Measurements from ENCODE around the gene SLC30A7.

The SLC30A7 gene

GRCh38 chr1:100976936-100977335 lies 81.0 kb downstream of the SLC30A7 start (continued):
- no peak for TF ChIP-seq CSRNP3 (CRISPR knock-in tag; IDR thresholded peaks at IDR 0.05)
- no peak for TF ChIP-seq CREB5 (CRISPR knock-in tag; IDR thresholded peaks at IDR 0.05; ENCODE audit: low read depth)
- TF ChIP-seq ZNF565 (CRISPR knock-in tag; conservative IDR thresholded peaks at IDR 0.05; ENCODE audit: low read depth), result no peak
- no peak for TF ChIP-seq ZFP3 (CRISPR knock-in tag; IDR thresholded peaks at IDR 0.05)
- TF ChIP-seq ZFP30 (CRISPR knock-in tag; IDR thresholded peaks at IDR 0.05), result no peak
- TF ChIP-seq RARB (CRISPR knock-in tag; IDR thresholded peaks at IDR 0.05), result no peak

- TF ChIP-seq CSRNP3 (CRISPR knock-in tag; IDR thresholded peaks at IDR 0.05), result no peak
- TF ChIP-seq ZFP3 (CRISPR knock-in tag; IDR thresholded peaks at IDR 0.05), result no peak
- TF ChIP-seq GLIS3 (CRISPR knock-in tag; IDR thresholded peaks at IDR 0.05), result no peak
- TF ChIP-seq PATZ1 (CRISPR knock-in tag; IDR thresholded peaks at IDR 0.05; ENCODE audit: borderline replicate concordance), result no peak
- no peak for TF ChIP-seq TSHZ2 (CRISPR knock-in tag; IDR thresholded peaks at IDR 0.05)
- no peak for TF ChIP-seq ESRRG (CRISPR knock-in tag; IDR thresholded peaks at IDR 0.05)
- TF ChIP-seq ZC3H10 (CRISPR knock-in tag; IDR thresholded peaks at IDR 0.05), result no peak
- TF ChIP-seq SNAI2 (CRISPR knock-in tag; IDR thresholded peaks at IDR 0.05), result no peak
- no peak for ATAC-seq
Measured at GRCh38 chr1:100979631-100980030, 83.7 kb downstream of the SLC30A7 start.

GRCh38 chr1:100982793-100983192 lies 86.9 kb downstream of the SLC30A7 start:
- no peak for TF ChIP-seq POU6F1 (CRISPR knock-in tag; IDR thresholded peaks at IDR 0.05; ENCODE audit: borderline replicate concordance, low read depth)
- no peak for TF ChIP-seq OSR1 (CRISPR knock-in tag; IDR thresholded peaks at IDR 0.05)
- no peak for TF ChIP-seq PPARA (CRISPR knock-in tag; IDR thresholded peaks at IDR 0.05; ENCODE audit: borderline replicate concordance)
- ATAC-seq, result no peak

GRCh38 chr1:100988121-100988520 lies 92.2 kb downstream of the SLC30A7 start:
- ATAC-seq, result no peak
- TF ChIP-seq ZNF70 (CRISPR knock-in tag; IDR thresholded peaks at IDR 0.05), result no peak
- no peak for TF ChIP-seq ISL1 (CRISPR knock-in tag; IDR thresholded peaks at IDR 0.05)
- no peak for TF ChIP-seq RARB (CRISPR knock-in tag; IDR thresholded peaks at IDR 0.05)
- no peak for TF ChIP-seq ZNF8 (CRISPR knock-in tag; IDR thresholded peaks at IDR 0.05)
- TF ChIP-seq POU6F1 (CRISPR knock-in tag; IDR thresholded peaks at IDR 0.05; ENCODE audit: borderline replicate concordance, low read depth), result no peak
- no peak for TF ChIP-seq CSRNP3 (CRISPR knock-in tag; IDR thresholded peaks at IDR 0.05)
- TF ChIP-seq ZC3H10 (CRISPR knock-in tag; IDR thresholded peaks at IDR 0.05), result no peak
- no peak for TF ChIP-seq CREB5 (CRISPR knock-in tag; IDR thresholded peaks at IDR 0.05; ENCODE audit: low read depth)
- no peak for TF ChIP-seq ZNF565 (CRISPR knock-in tag; conservative IDR thresholded peaks at IDR 0.05; ENCODE audit: low read depth)
- no peak for TF ChIP-seq ARNTL (CRISPR knock-in tag; IDR thresholded peaks at IDR 0.05; ENCODE audit: borderline replicate concordance, low read depth)
- TF ChIP-seq ZFP3 (CRISPR knock-in tag; IDR thresholded peaks at IDR 0.05), result no peak
- no peak for TF ChIP-seq GLIS3 (CRISPR knock-in tag; IDR thresholded peaks at IDR 0.05)
- TF ChIP-seq TOX (CRISPR knock-in tag; IDR thresholded peaks at IDR 0.05; ENCODE audit: borderline replicate concordance), result no peak
- no peak for TF ChIP-seq PPARA (CRISPR knock-in tag; IDR thresholded peaks at IDR 0.05; ENCODE audit: borderline replicate concordance)
